Uterus (tissue), 4 donors: ENCODE results near the gene NEK5. TPM values are rescaled to one million over a fixed set of nuclear protein-coding genes. Genes with fewer than 3 reads are reported as not detected.
"Not testable (repeated sequence)": the region's sequence is repeated elsewhere in the genome, so short reads cannot be mapped to it uniquely, and the experiment has no call there.

Experiments
- DNase-seq, 2 donors: peaks; one replicate each; pipeline ENCODE4 v3.0.0-alpha.2; 2019 to 2020
- H3K27ac ChIP-seq, 2 donors: fragments of 200-600 bp; sonication (generic); 1 replicate in 1 of 2; 2 replicates in 1 of 2; pipeline ENCODE4 v1.5.1; 2016 to 2018
- H3K27me3 ChIP-seq, 2 donors: fragments of 200-600 bp; sonication (generic); one replicate each; pipeline ENCODE4 v1.5.1; 2018 to 2019; ENCODE audit warnings: control low read depth in 1 of 2
- H3K36me3 ChIP-seq, 2 donors: fragments of 200-600 bp; sonication (generic); one replicate each; pipeline ENCODE4 v1.5.1; 2019; ENCODE audit warnings: control low read depth in 1 of 2
- H3K4me1 ChIP-seq, 2 donors: fragments of 200-600 bp; sonication (generic); one replicate each; pipeline ENCODE4 v1.5.1; 2018 to 2019; ENCODE audit warnings: control low read depth in 1 of 2
- H3K4me3 ChIP-seq, 2 donors: fragments of 200-600 bp; sonication (generic); 1 replicate in 1 of 2; 2 replicates in 1 of 2; pipeline ENCODE4 v1.5.1; 2018 to 2019; ENCODE audit warnings: mild to moderate bottlenecking in 1 of 2
- H3K9me3 ChIP-seq, 2 donors: fragments of 200-600 bp; sonication (generic); one replicate each; pipeline ENCODE4 v1.5.1; 2019; ENCODE audit warnings: control low read depth in 1 of 2
- CTCF ChIP-seq, 4 experiments: fragments of 200-600 bp in 2 of 4; fragments of 450-650 bp in 2 of 4; sonication (generic) in 2 of 4; IDR thresholded peaks; one replicate each; pipeline ENCODE4 v1.5.1; 2016 to 2019; ENCODE audit warnings: antibody characterized with exemption in 4 of 4, mild to moderate bottlenecking in 2 of 4, moderate library complexity in 1 of 4
- POLR2A ChIP-seq, 2 donors: fragments of 450-650 bp; IDR thresholded peaks; one replicate each; pipeline ENCODE4 v1.6.1; 2016; ENCODE audit warnings: antibody characterized with exemption in 2 of 2, mild to moderate bottlenecking in 1 of 2, moderate library complexity in 1 of 2
- intact Hi-C: fragments of 100-400 bp; cut with DNase I; formaldehyde crosslinking; loops from one replicate; pipeline ENCODE4 v1.15.1; 2023; ENCODE audit warnings: low total_unique reads
- total RNA-seq, 4 donors: library from RNA; depleted of rRNA in 3 of 4; stranded (reverse); fragments of >200 nt in 3 of 4; gene quantifications; one replicate each; pipeline versions ENCODE4 v1.1.0 to v1.2.4, GENCODE V29; 2014 to 2023
- donor health status: DM: yes; HTN: yes; CAD: no.

Gene NEK5
- total RNA-seq, 4 donors from 2014 or later: 0.76 to 7.9 (median 3.5) TPM

GRCh38 chr13:52092087-52092486, 36.8 kb downstream of the NEK5 start:
- Histone ChIP-seq H3K4me1 (no peaks in the 10 kb centered on the region), H3K4me3 (no peak overlapping the region), H3K27me3 (no peaks in the 10 kb centered on the region), H3K27ac (no peak overlapping the region), H3K9me3 (no peaks in the 10 kb centered on the region), H3K36me3 (no peaks in the 10 kb centered on the region)
- intact Hi-C loops: no loop called here
- no peak for DNase-seq
- no peak for TF ChIP-seq POLR2A (IDR thresholded peaks at IDR 0.05)
- no peak for TF ChIP-seq CTCF (IDR thresholded peaks at IDR 0.05)

- no peak for DNase-seq
- intact Hi-C loops: no loop called here
- no peak overlapping the region for H3K4me3 ChIP-seq
- H3K9me3 ChIP-seq: no peaks in the 10 kb centered on the region
- no peaks in the 10 kb centered on the region for H3K4me1 ChIP-seq
- TF ChIP-seq POLR2A (IDR thresholded peaks at IDR 0.05) (no peak), CTCF (IDR thresholded peaks at IDR 0.05) (no peak)
- no peak overlapping the region for H3K27ac ChIP-seq
- H3K36me3 ChIP-seq: no peaks in the 10 kb centered on the region
- H3K27me3 ChIP-seq: no peaks in the 10 kb centered on the region
Observed at GRCh38 chr13:52091473-52091872, 37.4 kb downstream of the NEK5 start.

GRCh38 chr13:52085421-52085820, 43.5 kb downstream of the NEK5 start:
- no peaks in the 10 kb centered on the region for H3K9me3 ChIP-seq
- no peak overlapping the region for H3K4me3 ChIP-seq
- H3K36me3 ChIP-seq: no peaks in the 10 kb centered on the region
- no peak for DNase-seq
- H3K4me1 ChIP-seq: no peaks in the 10 kb centered on the region
- no peak for TF ChIP-seq CTCF (IDR thresholded peaks at IDR 0.05)
- H3K27ac ChIP-seq: no peak overlapping the region
- no peaks in the 10 kb centered on the region for H3K27me3 ChIP-seq
- intact Hi-C loops: no loop called here

- H3K27ac ChIP-seq, H3K27me3 ChIP-seq, intact Hi-C loops, H3K36me3 ChIP-seq, DNase-seq, H3K4me3 ChIP-seq, H3K9me3 ChIP-seq, H3K4me1 ChIP-seq: not testable (repeated sequence)
Observed at GRCh38 chr13:52084981-52085380, 43.9 kb downstream of the NEK5 start.

- TF ChIP-seq POLR2A (IDR thresholded peaks at IDR 0.05) (no peak), CTCF (IDR thresholded peaks at IDR 0.05) (no peak)
- H3K27ac ChIP-seq: no peak overlapping the region
- H3K4me3 ChIP-seq: no peak overlapping the region
- no peak for DNase-seq
- H3K36me3 ChIP-seq: no peaks in the 10 kb centered on the region
- H3K9me3 ChIP-seq: no peaks in the 10 kb centered on the region
- intact Hi-C loops: no loop called here
- H3K27me3 ChIP-seq: no peaks in the 10 kb centered on the region
- H3K4me1 ChIP-seq: no peaks in the 10 kb centered on the region
Observed at GRCh38 chr13:52082601-52083000, 46.3 kb downstream of the NEK5 start.

GRCh38 chr13:52079891-52080290, 49.0 kb downstream of the NEK5 start:
- H3K9me3 ChIP-seq, H3K4me3 ChIP-seq, intact Hi-C loops, H3K36me3 ChIP-seq, DNase-seq, H3K4me1 ChIP-seq, H3K27me3 ChIP-seq, H3K27ac ChIP-seq: not testable (repeated sequence)
